DOHH2 (cell line): ENCODE results near the gene ZFYVE16.

Source experiments
- H3F3A ChIP-seq: fragments of 200-600 bp; sonication (generic), shearing (Covaris generic); 2 replicates; pipeline ENCODE4 v1.6.0; 2016; ENCODE audit warnings: antibody characterized with exemption, mild to moderate bottlenecking; ENCODE audit not compliant: control insufficient read depth, insufficient read depth
- H3K27ac ChIP-seq: fragments of 200-600 bp; sonication (generic); 2 replicates; pipeline ENCODE4 v1.5.1; 2014; ENCODE audit warnings: low read depth, mild to moderate bottlenecking, low read length, moderate library complexity
- H3K27me3 ChIP-seq: fragments of 200-600 bp; sonication (generic); 2 replicates; pipeline ENCODE4 v1.6.1; 2014; ENCODE audit warnings: mild to moderate bottlenecking, low read length, mixed read lengths; ENCODE audit not compliant: control insufficient read depth
- H3K36me3 ChIP-seq: fragments of 200-600 bp; sonication (generic); 2 replicates; pipeline ENCODE4 v1.6.1; 2014; ENCODE audit warnings: mild to moderate bottlenecking, low read length, moderate library complexity, mixed read lengths; ENCODE audit not compliant: control insufficient read depth
- H3K4me1 ChIP-seq: fragments of 200-600 bp; sonication (generic); 2 replicates; pipeline ENCODE4 v1.6.1; 2014; ENCODE audit warnings: mild to moderate bottlenecking, low read length, mixed read lengths; ENCODE audit not compliant: control insufficient read depth
- H3K4me2 ChIP-seq: fragments of 200-600 bp; sonication (generic); 2 replicates; pipeline ENCODE4 v1.6.0; 2014; ENCODE audit warnings: mild to moderate bottlenecking, low read length, moderate library complexity
- H3K4me3 ChIP-seq: fragments of 200-600 bp; sonication (generic); 2 replicates; pipeline ENCODE4 v1.5.1; 2014; ENCODE audit warnings: mild to moderate bottlenecking, low read length, mixed read lengths
- H3K79me2 ChIP-seq: fragments of 200-600 bp; sonication (generic); 2 replicates; pipeline ENCODE4 v1.6.1; 2014; ENCODE audit warnings: mild to moderate bottlenecking, low read length, mixed read lengths; ENCODE audit not compliant: control insufficient read depth
- H3K9me2 ChIP-seq: fragments of 200-600 bp; sonication (generic); replicated peaks from 2 replicates; pipeline ENCODE4 v1.6.1; 2014; ENCODE audit warnings: mild to moderate bottlenecking, low read length, mixed read lengths; ENCODE audit not compliant: control insufficient read depth
- H3K9me3 ChIP-seq: fragments of 200-600 bp; sonication (generic); 2 replicates; pipeline ENCODE4 v1.6.1; 2014; ENCODE audit warnings: antibody characterized with exemption, low read length, mixed read lengths; ENCODE audit not compliant: control insufficient read depth, insufficient read depth
- H4K20me1 ChIP-seq: fragments of 200-600 bp; sonication (generic); 2 replicates; pipeline ENCODE4 v1.6.0; 2014; ENCODE audit warnings: low read depth, mild to moderate bottlenecking, antibody characterized with exemption, low read length, moderate library complexity; ENCODE audit not compliant: control insufficient read depth, insufficient read depth
- CTCF ChIP-seq: fragments of 200-600 bp; sonication (generic); IDR thresholded peaks from one replicate; pipeline ENCODE4 v1.5.1; 2014; ENCODE audit warnings: antibody characterized with exemption, mild to moderate bottlenecking, low read depth, low read length; ENCODE audit not compliant: poor library complexity, severe bottlenecking
- EZH2phosphoT487 ChIP-seq: fragments of 200-600 bp; sonication (generic); IDR thresholded peaks from 2 replicates; pipeline ENCODE4 v1.6.1; 2017; ENCODE audit warnings: borderline replicate concordance, mild to moderate bottlenecking, antibody characterized with exemption, low read length, moderate library complexity, mixed read lengths

The ZFYVE16 gene

GRCh38 chr5:80507663-80508062 lies 99.8 kb downstream of the ZFYVE16 start:
- no peak overlapping the region for H3K4me3 ChIP-seq
- H3K4me2 ChIP-seq, result no peak overlapping the region
- no peaks in the 10 kb centered on the region for H3K79me2 ChIP-seq
- H3K4me1 ChIP-seq, result peaks cover 23% of the 10 kb centered on the region
- no peak for TF ChIP-seq EZH2phosphoT487
- TF ChIP-seq CTCF, result no peak
- no peaks in the 10 kb centered on the region for H3F3A ChIP-seq
- no peaks in the 10 kb centered on the region for H4K20me1 ChIP-seq
- H3K36me3 ChIP-seq, result no peaks in the 10 kb centered on the region
- no peaks in the 10 kb centered on the region for H3K9me3 ChIP-seq
- H3K27me3 ChIP-seq, result no peaks in the 10 kb centered on the region
- H3K9me2 ChIP-seq, result no peaks in the 10 kb centered on the region
- H3K27ac ChIP-seq, result no peak overlapping the region

- H3K27me3 ChIP-seq, result no peaks in the 10 kb centered on the region
Observed at GRCh38 chr5:80508844-80509243, 101.0 kb downstream of the ZFYVE16 start.

GRCh38 chr5:80509362-80509761 lies 101.5 kb downstream of the ZFYVE16 start:
- no peaks in the 10 kb centered on the region for H4K20me1 ChIP-seq
- H3K4me3 ChIP-seq, result no peak overlapping the region
- no peaks in the 10 kb centered on the region for H3K9me3 ChIP-seq
- peaks cover 6% of the 10 kb centered on the region for H3K4me1 ChIP-seq
- H3K4me2 ChIP-seq, result no peak overlapping the region
- no peaks in the 10 kb centered on the region for H3F3A ChIP-seq
- no peaks in the 10 kb centered on the region for H3K36me3 ChIP-seq
- no peaks in the 10 kb centered on the region for H3K79me2 ChIP-seq
- H3K27ac ChIP-seq, result no peak overlapping the region
- H3K27me3 ChIP-seq, result no peaks in the 10 kb centered on the region
- H3K9me2 ChIP-seq, result no peaks in the 10 kb centered on the region
- TF ChIP-seq CTCF, result no peak
- no peak for TF ChIP-seq EZH2phosphoT487

More at GRCh38 chr5:80508844-80509243, 101.0 kb downstream of the ZFYVE16 start:
- H4K20me1 ChIP-seq, result no peaks in the 10 kb centered on the region
- no peaks in the 10 kb centered on the region for H3K9me2 ChIP-seq
- no peaks in the 10 kb centered on the region for H3K79me2 ChIP-seq
- no peaks in the 10 kb centered on the region for H3K9me3 ChIP-seq
- H3K4me3 ChIP-seq, result no peak overlapping the region
- TF ChIP-seq CTCF (no peak), EZH2phosphoT487 (no peak)
- H3K36me3 ChIP-seq, result no peaks in the 10 kb centered on the region
- peaks cover 11% of the 10 kb centered on the region for H3K4me1 ChIP-seq
- H3K27ac ChIP-seq, result no peak overlapping the region
- H3F3A ChIP-seq, result no peaks in the 10 kb centered on the region
- H3K4me2 ChIP-seq, result no peak overlapping the region

- no peak overlapping the region for H3K4me3 ChIP-seq
- H3K27me3 ChIP-seq, result no peaks in the 10 kb centered on the region
- H3K9me3 ChIP-seq, result no peaks in the 10 kb centered on the region
- no peak overlapping the region for H3K27ac ChIP-seq
- no peaks in the 10 kb centered on the region for H3K9me2 ChIP-seq
- H3F3A ChIP-seq, result no peaks in the 10 kb centered on the region
- no peak overlapping the region for H3K4me2 ChIP-seq
- TF ChIP-seq CTCF, result no peak
- no peak for TF ChIP-seq EZH2phosphoT487
- H3K4me1 ChIP-seq, result no peaks in the 10 kb centered on the region
- H4K20me1 ChIP-seq, result no peaks in the 10 kb centered on the region
- H3K36me3 ChIP-seq, result no peaks in the 10 kb centered on the region
- H3K79me2 ChIP-seq, result no peaks in the 10 kb centered on the region
Observed at GRCh38 chr5:80516826-80517225, 109.0 kb downstream of the ZFYVE16 start.
